Stimulated activated naive CD4-positive, alpha-beta T cell (primary cell): ENCODE measurements around the gene PPFIA4.
A peak's percentile ranks its signal among the peaks of the same experiment; 100 is the strongest.
"Not testable (repeated sequence)": the region's sequence is repeated elsewhere in the genome, so short reads cannot be mapped to it uniquely, and the experiment has no call there.

ENCODE experiments used
- DNase-seq, 6 experiments: peaks; one replicate each; lab custom pipeline; 2025; lab: John Stamatoyannopoulos, UW

PPFIA4 gene

DNA sequence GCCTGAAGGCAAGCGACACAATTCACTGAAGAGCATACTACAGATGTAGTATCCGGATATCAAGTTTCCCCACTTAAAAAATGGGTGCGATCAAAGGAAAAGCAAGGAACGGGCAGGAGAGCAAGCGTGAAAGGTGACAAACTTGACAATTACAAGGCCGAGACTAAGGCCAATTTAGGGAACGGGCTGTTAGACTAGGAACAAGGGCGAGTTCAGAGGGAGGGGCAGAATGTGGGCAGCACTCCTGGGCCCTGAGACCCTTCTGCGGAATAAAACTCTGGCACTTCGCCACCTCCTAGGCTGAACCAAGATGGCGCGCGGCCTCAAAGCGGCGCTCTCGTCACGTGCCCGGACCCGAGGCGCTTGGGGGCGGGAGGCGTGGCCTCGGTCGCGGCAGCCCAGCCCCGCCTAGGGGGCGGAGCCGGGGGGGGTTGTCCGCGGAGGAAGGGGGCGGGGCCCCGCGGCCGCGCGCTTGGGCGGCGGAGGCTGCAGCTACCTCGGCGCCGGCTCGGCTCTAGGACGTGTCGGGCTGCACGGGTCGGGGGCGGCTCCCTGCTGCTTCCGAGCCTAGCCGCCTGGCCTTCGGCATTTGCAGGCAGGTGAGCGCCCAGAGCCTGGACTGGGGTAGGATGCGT is at the start of gene PPFIA4:
Gene PPFIA4, plus strand, starts transcription at position 461 of the 635 bp plus-strand sequence. CDS start 12,518 bp downstream, outside the sequence.
- DNase-seq = peak; percentile 62 to 89 (median 80)

DNA sequence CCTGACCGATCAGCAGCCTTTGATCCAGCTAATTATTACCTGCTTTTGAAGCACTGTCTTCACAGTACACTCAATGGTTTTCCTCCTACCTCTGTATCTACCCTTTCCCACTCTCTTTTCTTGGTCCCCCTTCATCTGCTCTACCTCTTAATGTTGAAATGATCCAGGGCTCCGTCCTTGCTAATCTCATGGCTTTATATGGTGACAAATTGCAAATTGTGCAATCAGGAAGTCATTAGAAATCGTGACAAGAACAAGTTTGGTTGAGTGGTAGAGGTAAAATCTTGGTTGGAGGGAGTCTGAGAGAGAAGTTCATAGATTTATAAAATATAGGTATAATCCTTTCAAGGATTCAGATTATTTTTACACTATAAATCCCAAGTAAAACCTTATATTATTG is 49.7 kb upstream of the PPFIA4 start:
- DNase-seq = no peak

DNA sequence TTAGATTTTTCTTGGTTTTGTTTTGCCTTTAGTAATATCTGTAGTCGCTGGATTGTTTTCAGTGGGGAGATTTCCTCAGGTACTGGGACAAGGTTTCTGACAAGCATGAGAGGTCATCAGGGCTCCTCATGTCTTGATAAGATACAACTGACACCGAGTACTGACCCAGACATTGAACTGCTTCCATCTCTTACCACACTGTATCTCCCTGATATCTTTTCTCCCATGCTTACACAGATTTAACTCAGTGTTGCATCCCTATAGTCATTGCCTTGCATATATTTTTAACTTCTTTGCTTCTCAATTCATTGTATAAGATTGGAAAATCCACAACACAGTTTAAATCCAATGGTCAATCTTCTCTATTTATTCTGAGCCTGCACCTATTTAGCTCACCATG is 46.8 kb upstream of the PPFIA4 start:
- no peak for DNase-seq

DNA sequence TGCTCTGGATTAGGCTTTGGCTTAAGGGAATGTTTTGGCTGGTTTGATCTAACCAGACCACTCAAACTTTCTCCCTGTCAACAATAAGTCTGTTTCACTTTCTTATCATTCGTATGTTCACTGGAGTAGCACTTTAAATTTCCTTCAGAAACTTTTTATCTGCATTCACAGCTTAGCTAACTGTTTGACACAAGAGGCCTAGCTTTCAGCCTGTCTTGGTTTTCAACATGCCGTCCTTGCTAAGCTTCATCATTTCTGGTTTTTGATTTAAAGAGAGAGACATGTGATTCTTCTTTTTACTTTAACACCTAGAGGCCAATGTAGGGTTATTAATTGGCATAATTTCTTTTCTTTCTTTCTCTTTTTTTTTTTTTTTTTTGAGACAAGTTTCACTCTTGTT is 44.4 kb upstream of the PPFIA4 start:
- no peak for DNase-seq

DNA sequence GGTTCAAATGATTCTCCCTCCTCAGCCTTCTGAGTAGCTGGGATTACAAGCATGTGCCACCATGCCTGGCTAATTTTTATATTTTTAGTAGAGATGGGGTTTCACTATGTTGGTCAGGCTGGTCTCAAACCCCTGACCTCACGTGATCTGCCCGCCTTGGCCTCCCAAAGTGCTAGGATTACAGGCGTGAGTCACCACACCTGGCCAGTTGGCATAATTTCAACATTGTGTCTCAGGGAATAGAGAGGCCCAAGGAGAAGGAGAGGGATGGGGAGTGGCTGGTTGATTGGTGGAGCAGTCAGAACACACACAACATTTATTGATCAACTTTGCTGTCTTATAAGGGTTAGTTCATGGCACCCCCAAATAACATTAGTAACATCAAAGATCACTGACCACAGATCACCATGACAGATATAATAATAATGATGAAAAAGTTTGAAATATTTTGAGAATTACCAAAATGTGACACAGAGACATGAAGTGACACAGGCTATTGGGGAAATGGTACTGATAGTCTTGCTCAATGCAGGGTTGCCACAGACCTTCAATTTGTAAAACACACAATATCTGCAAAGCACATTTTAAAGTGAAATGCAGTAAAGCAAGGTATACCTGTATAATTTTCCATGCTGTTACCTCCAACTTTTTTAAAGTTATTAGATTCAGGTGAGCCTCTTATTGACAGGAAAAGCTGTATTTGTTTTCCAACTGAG is 43.4 kb upstream of the PPFIA4 start:
- no peak for DNase-seq

DNA sequence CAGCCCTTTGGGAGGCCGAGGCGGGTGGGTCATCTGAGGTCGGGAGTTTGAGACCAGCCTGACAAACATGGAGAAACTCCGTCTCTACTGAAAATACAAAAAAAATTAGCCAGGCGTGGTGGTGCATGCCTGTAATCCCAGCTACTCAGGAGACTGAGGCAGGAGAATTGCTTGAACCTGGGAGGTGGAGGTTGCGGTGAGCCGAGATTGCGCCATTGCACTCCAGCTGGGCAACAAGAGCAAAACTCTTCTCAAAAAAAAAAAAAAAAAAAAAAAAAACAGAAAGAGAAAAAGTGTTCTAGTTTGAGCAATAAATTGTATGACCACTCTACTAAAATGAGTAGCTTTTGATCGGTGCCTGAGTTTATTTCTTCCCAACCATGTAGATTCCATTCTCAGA is 40.2 kb upstream of the PPFIA4 start:
- DNase-seq = not testable (repeated sequence)

DNA sequence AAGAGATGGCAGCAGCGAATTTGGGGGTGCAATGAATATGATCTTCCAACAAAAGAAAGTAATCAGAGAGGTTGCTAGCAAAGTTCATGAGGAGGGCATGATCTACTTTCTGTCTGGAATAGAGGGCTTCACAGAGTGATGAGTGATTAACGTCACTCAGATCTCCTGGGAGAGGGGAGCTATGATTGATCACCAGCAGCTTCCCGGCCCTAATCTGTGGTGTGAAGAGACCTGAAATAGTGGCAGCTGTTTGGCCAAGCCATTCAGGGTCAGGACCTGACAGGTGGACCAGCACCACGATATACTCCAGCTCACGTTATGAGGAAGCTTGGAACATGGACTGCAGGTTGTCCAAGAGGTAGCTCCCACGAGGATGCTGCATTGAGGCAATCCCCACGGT is 39.0 kb upstream of the PPFIA4 start:
- DNase-seq = no peak

DNA sequence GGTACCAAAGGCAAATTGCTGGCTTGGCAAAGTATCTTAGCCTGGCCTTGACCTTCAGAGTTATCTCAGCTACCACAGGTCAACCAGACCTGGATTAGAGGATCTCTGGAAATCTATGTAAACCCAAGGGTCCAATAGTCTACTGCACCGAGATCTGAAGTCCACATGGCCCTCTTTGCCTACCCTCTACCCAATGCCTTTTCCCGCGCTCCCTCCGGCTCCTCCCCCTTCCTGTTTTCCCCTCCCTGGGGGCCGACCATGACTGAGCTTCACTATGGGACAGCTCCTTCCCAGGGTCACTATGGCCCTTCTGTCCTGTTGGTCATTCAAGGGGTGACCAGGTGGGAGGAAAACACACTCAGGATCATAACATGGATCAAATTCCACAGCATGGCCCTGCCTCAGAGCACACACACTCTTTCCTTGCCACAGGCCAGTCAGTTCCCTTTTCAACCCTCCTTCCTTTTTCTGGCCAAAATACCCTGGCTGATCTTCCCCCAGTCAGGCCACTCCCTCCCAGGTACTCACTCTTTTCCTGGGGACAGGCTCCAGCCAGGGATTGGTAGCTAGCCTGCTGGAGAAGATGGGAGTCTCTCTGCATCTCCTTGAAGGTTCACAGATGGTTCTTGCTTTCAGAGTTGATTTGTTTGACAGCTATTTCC is 38.2 kb upstream of the PPFIA4 start:
- no peak for DNase-seq

DNA sequence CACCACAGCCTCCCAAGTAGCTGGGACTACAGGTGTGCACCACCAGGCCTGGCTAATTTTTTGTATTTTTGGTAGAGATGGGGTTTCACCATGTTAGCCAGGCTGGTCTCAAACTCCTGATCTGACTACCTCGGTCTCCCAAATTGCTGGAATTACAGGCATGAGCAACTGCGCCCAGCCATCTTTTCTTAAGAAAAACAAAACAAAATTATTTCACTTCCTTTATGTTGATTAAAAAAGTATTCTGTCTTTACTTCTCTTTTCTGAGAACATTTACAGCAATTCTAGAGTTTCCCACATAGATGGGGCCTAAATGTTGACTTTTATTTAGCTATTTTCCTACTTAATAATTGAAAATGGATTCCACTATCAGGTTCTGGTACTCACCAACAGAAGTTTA is 36.4 kb upstream of the PPFIA4 start:
- DNase-seq = no peak

DNA sequence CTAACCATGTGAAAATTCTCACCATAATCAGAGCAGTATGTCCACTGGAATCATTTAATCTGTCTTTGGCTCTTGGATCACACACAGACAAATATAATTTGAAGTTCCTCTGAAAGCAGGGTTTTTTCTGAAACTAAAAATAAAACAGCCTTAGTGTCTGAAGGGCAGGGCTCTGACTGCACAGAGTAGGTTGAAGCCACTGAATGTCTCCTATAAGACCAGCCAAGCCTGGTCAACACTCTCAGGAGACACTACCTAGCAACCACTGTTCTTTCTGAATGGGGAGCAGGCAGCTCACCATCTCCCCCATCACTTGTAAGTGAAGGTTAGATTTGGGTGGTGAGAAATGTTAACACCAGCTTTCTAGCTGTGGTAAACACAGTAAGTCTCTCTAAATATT is 35.2 kb upstream of the PPFIA4 start:
- DNase-seq = no peak

DNA sequence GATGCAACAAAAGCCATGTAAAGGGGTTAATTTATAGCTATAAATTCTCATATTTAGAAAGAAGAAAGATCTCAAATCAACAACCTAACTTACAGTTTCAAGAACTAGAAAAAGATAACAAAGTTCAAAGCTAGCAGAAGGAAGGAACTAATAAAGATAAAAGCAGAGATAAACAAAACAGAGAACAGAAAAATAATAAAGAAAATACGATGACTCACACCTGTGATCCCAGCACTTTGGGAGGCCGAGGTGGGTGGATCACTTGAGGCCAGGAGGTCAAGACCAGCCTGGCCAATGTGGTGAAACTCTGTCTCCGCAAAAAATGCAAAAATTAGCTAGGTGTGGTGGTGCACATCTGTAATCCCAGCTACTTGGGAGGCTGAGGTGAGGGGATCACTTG is 31.5 kb upstream of the PPFIA4 start:
- DNase-seq = no peak

DNA sequence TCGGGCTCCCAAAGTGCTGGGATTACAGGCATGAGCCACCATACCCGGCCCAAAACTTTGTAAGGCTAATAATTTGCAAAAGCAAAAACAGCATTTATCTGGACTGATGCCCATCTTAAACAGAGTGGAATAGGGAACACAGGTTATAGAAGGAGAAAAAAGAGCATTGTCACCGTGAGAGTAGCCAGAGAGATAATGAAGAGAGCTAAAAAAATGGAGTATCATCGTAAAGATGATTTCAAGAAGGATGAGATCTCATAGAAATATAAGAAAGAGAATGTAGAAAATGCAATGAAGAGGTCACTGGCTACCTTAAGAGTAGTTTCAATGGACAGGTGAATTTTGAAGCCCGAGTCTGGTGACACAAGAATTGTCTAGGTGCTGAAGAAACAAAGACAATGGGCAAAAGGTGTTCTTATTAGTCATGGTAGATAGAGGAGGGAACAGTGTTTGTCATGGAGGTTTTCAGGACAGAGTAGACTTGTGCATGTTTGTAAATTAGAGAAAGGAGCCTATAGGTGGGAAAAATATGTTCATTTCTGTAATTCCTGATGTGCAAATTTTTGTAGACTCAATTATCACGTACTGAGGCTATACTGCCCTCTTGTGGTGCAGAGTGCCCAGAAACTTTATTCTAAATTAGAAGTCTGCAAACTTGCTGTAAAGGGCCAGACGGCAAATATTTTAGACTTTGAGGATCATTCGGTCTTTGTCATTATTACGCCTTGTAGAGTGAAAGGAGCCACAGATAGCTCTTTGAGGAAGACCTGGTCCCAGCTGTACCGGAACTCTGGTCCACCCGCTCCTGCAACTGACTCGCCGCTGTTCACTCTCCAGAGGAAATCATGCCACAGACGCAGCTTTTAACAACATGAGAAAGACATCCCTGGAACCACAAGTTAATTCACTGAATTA is 27.2 kb upstream of the PPFIA4 start:
- peak; percentile 23 to 79 (median 48) for DNase-seq

DNA sequence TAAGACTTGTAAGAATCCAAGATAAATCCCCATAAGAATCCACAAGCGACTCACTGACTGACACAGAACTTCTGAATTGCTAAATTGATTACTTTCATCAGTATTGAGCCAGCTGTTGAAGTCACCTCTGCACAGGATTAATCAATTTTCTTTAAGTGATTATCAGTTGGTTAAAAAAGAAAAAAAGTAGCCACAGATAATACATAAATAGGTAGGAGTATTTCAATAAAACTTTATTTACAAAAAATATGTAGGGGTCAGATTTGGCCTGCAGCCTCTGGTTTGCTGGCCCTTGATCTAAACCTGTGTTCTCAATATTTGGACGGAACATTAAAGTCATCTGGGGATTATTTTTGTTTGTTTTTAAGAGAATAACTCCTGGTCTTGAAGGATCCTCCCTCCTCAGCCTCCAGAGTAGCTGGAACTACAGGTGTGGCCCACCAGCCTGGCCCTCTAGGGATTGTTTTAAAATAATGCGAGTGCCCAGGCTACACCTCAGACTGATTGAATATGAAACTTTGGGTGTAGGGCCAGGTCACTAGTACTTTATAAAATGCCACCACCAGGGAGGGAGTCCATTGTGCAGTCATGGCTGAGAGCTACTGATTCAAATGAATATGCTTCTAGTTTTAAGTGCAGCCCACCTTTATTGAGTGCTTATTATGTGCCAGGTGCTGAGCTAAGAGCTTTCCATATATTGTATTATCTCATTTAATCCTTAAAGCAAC is 25.9 kb upstream of the PPFIA4 start:
- DNase-seq = no peak

DNA sequence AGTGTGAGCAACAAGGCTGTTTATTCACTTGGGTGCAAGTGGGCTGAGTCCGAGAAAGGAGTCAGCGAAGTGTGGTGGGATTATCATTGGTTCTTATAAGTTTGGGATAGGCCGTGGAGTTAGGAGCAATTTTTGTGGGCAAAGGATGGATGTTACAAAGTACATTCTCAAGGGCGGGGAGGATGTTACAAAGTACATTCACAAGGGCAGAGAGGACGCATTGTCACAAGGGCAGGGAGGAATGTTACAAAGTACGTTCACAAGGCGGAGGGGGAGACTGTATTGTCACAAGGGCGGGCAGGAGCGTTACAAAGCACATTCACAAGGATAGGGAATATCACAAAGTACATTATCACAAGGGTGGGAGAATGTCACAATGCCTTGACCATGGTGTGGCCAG is 24.3 kb upstream of the PPFIA4 start:
- DNase-seq = no peak

DNA sequence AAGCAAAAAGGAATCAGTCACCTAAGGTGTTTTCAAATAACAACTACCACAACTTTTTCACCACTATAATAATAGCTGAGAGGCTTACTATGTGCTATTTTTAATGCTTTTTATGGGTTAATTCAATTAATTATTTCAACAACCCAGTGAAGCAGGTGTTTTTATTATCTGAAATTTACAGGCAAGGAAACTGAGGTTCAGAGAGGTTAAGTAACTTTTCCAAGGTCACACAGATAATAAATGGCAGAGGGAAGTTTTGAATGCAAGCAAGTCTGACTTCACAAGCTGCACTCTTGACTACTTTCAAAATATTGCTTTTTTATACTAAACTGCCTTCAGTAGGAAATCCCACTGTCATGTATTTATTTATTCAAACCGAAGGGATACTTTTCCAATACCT is 23.3 kb upstream of the PPFIA4 start:
- DNase-seq = no peak

DNA sequence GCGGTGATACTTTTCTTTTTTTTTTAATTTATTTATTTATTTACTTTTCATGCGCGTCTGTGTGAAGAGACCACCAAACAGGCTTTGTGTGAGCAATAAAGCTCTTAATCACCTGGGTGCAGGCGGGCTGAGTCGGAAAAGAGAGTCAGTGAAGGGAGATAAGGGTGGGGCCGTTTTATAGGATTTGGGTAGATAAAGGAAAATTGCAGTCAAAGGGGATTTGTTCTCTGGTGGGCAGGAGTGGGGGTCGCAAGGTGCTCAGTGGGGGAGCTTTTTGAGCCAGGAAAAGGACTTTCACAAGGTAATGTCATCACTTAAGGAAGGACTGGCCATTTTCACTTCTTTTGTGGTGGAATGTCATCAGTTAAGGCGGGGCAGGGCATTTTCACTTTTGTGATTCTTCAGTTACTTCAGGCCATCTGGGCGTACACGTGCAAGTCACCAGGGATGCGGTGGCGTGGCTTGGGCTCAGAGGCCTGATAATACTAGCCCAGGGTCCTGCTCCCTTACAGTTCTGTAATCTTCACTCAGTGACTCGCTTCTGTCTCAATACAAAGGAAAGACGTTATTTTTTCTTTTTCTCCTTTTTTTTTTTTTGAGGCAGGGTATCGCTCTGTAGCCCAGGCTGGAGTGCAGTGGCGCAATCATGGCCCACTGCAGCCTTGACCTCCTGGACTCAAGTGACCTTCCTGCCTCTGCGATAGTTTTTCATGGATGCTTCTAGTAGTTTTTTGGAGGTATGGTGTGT is 20.7 kb upstream of the PPFIA4 start:
- not testable (repeated sequence) for DNase-seq

DNA sequence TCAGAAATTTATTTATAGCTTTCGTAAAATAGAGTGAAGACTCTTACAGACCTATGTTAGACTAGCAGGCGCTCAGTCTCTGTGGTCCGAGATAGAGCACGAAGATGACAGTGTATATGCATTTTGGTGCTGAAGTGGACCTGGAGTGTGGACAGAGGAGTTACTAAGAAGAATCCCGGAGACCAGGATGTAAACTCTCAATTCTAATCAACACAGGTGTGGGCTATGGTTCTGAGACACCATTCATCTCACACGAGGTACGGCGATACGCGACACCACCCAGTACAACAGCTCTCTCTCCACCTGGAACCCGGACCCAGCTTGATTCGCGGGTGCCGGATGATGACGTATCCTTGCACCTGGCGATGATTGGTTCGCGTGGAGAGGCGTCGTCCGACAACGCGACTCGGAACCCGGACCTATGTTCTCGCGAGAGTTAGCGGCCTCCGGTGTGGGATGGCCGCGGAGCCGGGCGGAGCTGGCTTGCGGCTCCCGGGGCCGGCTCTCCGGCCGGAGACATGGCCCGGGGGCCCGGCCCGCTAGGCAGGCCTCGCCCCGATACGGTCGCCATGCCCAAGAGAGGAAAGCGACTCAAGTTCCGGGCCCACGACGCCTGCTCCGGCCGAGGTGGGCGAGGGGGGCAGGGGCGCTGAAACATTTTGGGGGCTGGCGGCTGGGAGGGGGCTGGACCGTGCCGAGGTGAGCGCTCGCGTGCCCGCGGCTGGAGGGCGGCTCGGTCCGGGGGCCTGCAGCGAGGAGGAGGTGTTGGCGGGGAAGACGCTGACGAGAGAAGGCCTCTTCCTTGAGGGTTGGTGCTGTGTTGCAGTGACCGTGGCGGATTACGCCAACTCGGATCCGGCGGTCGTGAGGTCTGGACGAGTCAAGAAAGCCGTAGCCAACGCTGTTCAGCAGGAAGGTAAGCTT is 19.1 kb upstream of the PPFIA4 start, which contains the start of gene TMEM183A:
Gene TMEM183A, plus strand, starts transcription at position 427 of the 924 bp plus-strand sequence. Its CDS starts 92 bp downstream, at position 519.
- DNase-seq = peak; percentile 84 to 94 (median 91)

DNA sequence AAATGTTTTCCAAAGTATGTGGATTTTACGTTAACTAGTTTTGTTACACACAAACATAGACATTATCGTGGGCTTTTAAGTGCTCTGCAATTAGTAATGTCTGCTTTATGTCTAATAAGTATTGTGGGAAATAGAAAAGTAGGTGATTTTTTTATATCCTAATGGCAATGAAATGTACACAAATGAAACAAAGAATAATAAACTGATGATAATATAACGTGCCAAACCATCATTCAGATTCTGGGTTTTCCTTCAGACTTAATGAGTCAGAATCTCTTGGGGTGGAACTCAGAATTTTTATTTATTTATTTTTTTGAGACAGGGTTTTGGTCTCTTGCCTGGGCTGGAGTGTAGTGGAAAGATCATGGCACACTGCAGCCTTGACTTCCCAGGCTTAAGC is 17.1 kb upstream of the PPFIA4 start:
- DNase-seq = no peak

DNA sequence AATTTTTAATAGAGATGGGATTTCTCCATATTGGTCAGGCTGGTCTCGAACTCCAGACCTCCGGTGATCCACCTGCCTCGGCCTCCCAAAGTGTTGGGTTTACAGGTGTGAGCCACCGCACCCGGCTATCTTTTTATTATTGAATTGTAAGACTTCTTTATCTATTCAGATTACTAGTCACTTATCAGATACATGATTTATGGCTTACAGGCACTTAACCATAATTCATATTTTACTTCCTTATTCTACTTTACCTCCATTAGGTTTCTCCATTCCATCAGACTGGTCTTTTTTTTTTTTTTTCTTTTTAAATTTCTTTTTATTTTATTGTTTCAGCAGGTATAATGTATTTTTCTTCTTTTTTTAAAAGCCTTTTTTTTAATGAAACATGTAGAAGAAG is 14.7 kb upstream of the PPFIA4 start:
- DNase-seq = no peak

DNA sequence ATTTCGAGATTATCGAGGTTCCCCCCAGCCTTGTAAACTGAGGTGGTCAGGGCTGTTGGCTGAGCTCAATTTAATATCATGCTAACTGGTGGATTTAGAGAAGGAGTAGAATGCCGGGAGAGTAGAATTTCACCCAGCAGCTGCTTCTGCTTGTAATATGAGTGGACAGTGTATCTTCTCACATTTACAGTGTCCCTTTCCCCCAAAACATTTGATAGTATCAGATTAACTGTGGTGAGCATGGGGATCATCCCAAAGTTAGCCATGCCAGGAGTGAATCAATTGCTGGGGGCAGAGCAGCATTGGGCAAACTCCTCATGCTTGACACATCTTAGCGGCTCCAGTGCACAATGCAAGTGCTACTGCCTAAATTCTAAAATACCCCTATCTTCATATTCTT is 9.2 kb upstream of the PPFIA4 start:
- no peak for DNase-seq
